Activated naive CD8-positive, alpha-beta T cell treated with anti-CD3 and anti-CD28 coated beads, Interleukin-2, amount 50 U/mL, for 16 hours (primary cell): ENCODE results near the gene LIPM.

Experiments
- DNase-seq: peaks from one replicate; pipeline ENCODE4 v3.0.0-alpha.2; 2020; ENCODE audit warnings: low read depth, low spot score

LIPM gene

DNA sequence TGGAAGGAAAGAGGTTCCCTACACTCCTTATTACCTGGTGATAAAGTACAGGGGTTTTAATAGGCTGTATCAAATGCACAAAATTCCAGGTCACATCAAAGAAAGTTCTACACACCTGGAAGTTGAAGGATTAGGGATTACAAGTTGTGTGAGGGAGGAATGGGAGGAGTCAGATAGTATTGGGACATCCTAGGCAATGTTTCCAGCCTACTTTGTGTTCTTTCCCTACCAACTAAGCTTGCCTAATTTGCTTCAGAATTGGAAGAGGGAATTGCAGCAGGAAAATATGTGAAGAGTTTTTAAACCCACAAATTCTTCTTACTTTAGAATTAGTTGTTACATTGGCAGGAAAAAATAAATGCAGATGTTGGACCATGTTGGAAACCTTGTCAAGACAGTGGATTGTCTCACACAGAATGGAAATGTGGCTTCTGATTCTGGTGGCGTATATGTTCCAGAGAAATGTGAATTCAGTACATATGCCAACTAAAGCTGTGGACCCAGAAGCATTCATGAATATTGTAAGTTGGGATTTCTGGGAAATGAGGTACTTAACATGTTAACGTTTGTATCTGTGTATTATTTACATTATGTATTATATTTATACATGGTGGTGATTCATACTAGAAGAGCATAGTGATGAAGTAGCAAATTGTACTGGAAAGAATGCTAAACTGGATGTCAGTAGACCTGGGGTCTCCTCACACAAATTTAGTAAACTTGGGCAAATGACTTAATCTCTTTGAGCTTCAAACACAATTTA, at the start of gene LIPM:
LIPM (plus strand) TSS at position 208 of the 763 bp plus-strand sequence; CDS start at position 375, 167 bp downstream.
- DNase-seq: no peak

DNA sequence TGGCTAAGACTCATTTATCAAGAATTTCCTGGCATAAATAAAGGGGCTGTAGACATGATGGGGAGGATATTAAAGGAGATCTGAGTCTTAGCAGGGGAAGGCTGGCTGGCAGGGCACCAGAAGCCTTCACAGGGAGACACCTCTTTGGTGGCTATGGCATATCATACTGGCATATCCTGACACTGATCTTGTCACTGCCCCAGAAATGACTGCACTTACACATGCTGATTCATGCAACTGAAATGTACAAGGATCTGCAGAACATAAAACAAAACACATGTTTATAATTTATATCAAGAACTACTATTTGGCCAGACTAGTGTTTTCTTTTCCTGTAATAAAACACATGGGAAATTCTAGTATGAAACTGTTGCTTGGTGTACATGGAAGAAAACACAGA, 48.2 kb upstream of the LIPM start:
- no peak for DNase-seq

DNA sequence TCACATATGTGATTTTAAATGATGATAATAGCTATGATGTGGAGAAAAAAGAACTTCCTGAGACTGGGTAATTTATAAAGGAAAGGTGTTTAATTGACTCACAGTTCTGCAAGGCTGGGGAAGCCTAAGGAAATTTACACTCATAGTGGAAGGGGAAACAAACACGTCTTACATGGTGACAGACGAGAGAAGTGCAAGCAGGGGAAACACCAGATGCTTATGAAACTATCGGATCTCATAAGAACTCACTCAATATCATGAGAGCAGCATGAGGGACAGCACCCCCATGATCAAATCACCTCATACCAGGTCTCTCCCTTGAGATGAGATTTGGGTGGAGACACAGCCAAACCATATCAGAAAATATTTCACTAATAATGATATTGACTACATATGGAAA, 46.8 kb upstream of the LIPM start:
- no peak for DNase-seq

GRCh38 chr10:88756660-88757059, 45.9 kb upstream of the LIPM start:
- no peak for DNase-seq

GRCh38 chr10:88759366-88760101, 43.0 kb upstream of the LIPM start, which contains the start of gene LIPN:
LIPN (plus strand) TSS chr10:88760020; CDS start chr10:88761406, 1,386 bp downstream.
- no peak for DNase-seq

DNA sequence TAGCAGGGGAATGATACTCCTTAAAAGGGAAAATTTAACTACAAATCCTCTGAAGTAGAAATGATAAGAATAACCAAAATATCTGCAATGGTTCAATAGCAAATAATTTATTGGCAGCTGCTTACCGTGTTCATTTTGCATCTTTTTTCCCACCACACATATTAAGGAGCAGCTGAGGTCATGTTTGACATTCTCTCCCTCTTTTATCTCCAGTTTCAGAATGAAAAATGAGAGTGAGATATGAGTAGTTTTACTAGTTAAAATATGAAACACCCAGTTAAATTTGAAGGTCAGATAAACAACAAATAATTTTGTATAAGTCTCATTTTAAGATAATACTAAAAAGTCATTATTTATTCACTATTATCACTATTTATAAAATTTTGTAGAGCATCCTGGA, 39.6 kb upstream of the LIPM start:
- DNase-seq: no peak

- DNase-seq: no peak
These were observed 39.1 kb upstream of the LIPM start for GRCh38 chr10:88763441-88763840.

DNA sequence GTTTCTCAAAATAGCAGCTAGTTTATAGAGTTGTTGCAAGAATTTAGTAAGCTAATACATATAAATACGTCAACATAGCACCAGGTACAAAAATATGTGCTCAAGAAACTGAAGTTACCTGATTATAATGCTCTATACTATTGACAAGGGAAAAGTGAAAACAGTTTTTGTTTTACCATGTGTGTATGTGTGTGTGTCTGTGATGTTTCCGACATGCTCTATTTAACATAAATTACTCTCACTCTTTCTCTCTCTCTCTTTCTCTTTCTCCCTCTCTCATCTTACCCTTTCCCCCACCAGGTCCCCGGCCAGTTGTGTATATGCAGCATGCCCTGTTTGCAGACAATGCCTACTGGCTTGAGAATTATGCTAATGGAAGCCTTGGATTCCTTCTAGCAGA, 38.4 kb upstream of the LIPM start:
- DNase-seq: no peak

GRCh38 chr10:88765816-88766215, 36.7 kb upstream of the LIPM start:
- no peak for DNase-seq

DNA sequence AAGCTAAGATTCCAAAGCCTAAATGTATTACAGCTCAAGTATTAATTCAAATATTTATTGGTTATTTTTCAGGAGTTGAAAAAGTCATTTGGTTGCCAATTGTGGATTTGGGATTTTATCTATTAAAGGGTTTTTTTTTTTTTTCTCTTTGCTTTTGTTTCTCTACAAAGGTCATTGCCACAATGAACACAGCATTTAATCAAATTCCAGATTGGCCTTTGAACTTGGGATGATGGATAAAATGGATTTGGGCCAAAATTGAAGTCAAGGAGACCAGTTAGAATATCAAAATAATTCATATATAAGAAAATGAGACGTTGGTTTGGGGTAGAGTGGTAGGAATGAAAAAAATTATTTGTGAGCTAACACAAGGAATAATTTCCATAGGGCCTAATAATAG, 33.1 kb upstream of the LIPM start:
- no peak for DNase-seq

DNA sequence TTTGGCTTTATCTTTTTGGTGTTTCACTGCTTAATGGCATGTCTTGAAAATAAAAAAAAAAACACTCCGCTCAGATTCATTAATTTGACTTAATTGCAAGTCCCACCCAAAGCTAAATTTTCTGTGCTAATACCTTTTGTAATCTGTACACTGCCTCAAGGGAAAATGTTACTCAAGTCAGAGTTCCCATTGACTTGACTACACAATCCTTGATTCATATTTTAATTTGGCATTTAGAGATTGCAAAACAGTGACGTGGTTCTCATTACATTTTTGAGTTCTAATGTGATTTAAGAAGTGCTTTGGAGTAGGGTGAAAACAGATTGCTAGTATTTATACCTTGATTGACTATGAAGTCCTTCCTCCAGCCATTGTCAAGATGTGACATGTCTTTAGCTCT, 21.3 kb upstream of the LIPM start:
- no peak for DNase-seq

DNA sequence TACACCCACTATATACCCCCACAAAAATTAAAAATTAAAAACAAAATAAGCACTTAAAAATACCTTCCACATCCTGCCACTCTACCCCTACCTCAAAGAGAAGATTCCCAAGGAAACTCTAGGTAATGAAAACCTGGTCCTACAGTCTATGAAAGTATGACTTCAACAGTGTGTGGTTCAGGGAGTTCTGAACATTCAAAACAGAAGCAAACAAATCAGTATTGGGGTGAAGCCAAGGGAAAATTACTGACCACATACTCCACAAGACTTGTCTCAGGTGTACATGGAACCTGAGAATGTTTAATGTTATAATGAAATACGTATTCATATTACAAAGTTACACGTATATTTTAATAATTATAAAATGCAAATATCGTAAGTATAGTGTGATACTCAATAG, 20.3 kb upstream of the LIPM start:
- DNase-seq: no peak

DNA sequence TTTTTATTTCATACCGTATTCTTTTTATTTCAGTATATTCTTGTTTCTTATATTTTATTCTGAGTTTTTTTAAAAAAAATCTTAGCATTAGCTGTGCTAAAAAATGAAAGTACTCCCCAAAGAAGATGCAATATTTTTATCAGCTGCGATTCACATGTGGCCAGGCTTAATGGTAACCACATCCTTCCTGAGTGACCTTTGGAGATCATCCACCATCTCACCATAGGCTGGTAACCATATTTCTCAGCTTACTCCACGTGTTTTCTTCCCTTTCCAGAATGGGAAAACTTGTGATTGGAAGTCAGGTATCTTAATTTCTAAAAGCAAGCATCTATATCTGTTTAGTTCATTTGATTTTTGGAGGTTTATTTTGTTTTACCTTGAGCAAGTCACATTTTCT, 18.8 kb upstream of the LIPM start:
- no peak for DNase-seq

GRCh38 chr10:88786032-88786770, 16.3 kb upstream of the LIPM start:
- DNase-seq: no peak

GRCh38 chr10:88787463-88787862, 15.1 kb upstream of the LIPM start:
- DNase-seq: no peak

- DNase-seq: no peak
These were observed 13.6 kb upstream of the LIPM start for GRCh38 chr10:88788924-88789323.

DNA sequence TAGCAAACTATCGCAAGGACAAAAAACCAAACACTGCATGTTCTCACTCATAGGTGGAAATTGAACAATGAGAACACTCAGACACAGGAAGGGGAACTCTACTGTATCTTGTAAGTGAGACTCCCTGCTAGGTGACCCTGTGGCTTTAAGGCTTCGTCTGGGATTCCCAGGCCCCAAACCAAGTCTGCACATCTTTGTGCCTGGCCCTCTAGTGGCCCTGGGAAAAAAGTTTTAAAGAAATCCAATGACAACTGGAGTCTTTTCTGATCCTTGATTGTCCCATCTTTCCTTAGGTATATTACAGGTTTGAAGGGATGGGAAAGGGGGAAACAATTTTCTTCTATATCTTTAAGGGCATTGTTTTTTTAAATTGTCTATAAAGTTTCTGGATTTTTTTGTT, 10.6 kb upstream of the LIPM start:
- no peak for DNase-seq

GRCh38 chr10:88792661-88793060, 9.9 kb upstream of the LIPM start:
- no peak for DNase-seq

- no peak for DNase-seq
These were observed 8.7 kb upstream of the LIPM start for GRCh38 chr10:88793712-88794299.

- no peak for DNase-seq
These were observed 7.8 kb upstream of the LIPM start for GRCh38 chr10:88794731-88795130.

- DNase-seq: no peak
These were observed 2.1 kb upstream of the LIPM start for GRCh38 chr10:88800152-88801125.
